HEK293T (cell line): Measurements from ENCODE around the gene SRGAP1.

ENCODE experiments used
- ARNT ChIP-seq: fragments of 450-650 bp; IDR thresholded peaks from 2 replicates; pipeline ENCODE4 v1.6.1; 2017; ENCODE audit warnings: mild to moderate bottlenecking
- BHLHE40 ChIP-seq: fragments of 450-650 bp; IDR thresholded peaks from 2 replicates; pipeline ENCODE4 v1.6.1; 2016; ENCODE audit warnings: mild to moderate bottlenecking, moderate library complexity, borderline replicate concordance
- ELF4 ChIP-seq: fragments of 450-650 bp; IDR thresholded peaks from 2 replicates; pipeline ENCODE4 v1.6.1; 2017; ENCODE audit warnings: antibody characterized with exemption
- FOXA1 ChIP-seq: fragments of 450-650 bp; IDR thresholded peaks from 2 replicates; pipeline ENCODE4 v1.6.1; 2016; ENCODE audit warnings: mild to moderate bottlenecking
- FOXK2 ChIP-seq: fragments of 450-650 bp; IDR thresholded peaks from 2 replicates; pipeline ENCODE4 v1.6.1; 2016; ENCODE audit warnings: mild to moderate bottlenecking
- FOXM1 ChIP-seq: fragments of 450-650 bp; IDR thresholded peaks from 2 replicates; pipeline ENCODE4 v1.6.1; 2017; ENCODE audit warnings: mild to moderate bottlenecking, borderline replicate concordance
- LEF1 ChIP-seq: fragments of 450-650 bp; IDR thresholded peaks from 2 replicates; pipeline ENCODE4 v1.6.1; 2017; ENCODE audit warnings: mild to moderate bottlenecking, borderline replicate concordance
- NFRKB ChIP-seq: fragments of 450-650 bp; IDR thresholded peaks from 2 replicates; pipeline ENCODE4 v1.6.1; 2016; ENCODE audit warnings: mild to moderate bottlenecking, moderate library complexity
- SP1 ChIP-seq: fragments of 450-650 bp; IDR thresholded peaks from 2 replicates; pipeline ENCODE4 v1.6.1; 2017
- SUZ12 ChIP-seq: fragments of 450-650 bp; IDR thresholded peaks from 2 replicates; pipeline ENCODE4 v1.6.1; 2016; ENCODE audit warnings: mild to moderate bottlenecking
- ZNF384 ChIP-seq: fragments of 450-650 bp; IDR thresholded peaks from 2 replicates; pipeline ENCODE4 v1.6.1; 2016
- TF ChIP-seq, protein P1 (sequence below): fragments of 450-650 bp; IDR thresholded peaks from 2 replicates; pipeline ENCODE4 v1.6.1; 2016

GRCh38 chr12:63855299-63855698 is 10.8 kb downstream of the SRGAP1 start:
- TF ChIP-seq BHLHE40 (no peak), FOXM1 (no peak), ARNT (no peak), FOXA1 (no peak), SUZ12 (no peak), SP1 (no peak), ELF4 (no peak), NFRKB (no peak), LEF1 (no peak), FOXK2 (no peak), ZNF384 (peak; percentile 59; the same call in 1 of the 2 replicates)
- TF ChIP-seq, protein P1, sequence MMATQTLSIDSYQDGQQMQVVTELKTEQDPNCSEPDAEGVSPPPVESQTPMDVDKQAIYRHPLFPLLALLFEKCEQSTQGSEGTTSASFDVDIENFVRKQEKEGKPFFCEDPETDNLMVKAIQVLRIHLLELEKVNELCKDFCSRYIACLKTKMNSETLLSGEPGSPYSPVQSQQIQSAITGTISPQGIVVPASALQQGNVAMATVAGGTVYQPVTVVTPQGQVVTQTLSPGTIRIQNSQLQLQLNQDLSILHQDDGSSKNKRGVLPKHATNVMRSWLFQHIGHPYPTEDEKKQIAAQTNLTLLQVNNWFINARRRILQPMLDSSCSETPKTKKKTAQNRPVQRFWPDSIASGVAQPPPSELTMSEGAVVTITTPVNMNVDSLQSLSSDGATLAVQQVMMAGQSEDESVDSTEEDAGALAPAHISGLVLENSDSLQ: no peak
